HL-60 (cell line): ENCODE results near the gene TRPV2.

Experiments
- POLR2AphosphoS5 ChIP-seq: IDR thresholded peaks from 2 replicates; pipeline ENCODE4 v1.6.1; 2012; ENCODE audit warnings: low read depth
- TF ChIP-seq, protein P1 (sequence below): IDR thresholded peaks from one replicate; pipeline ENCODE4 v1.5.1; 2011; ENCODE audit warnings: low read length, control low read depth, inconsistent platforms; ENCODE audit not compliant: insufficient read depth

GRCh38 chr17:16378636-16379282 is 36.6 kb upstream of the TRPV2 start:
- TF ChIP-seq, protein P1, sequence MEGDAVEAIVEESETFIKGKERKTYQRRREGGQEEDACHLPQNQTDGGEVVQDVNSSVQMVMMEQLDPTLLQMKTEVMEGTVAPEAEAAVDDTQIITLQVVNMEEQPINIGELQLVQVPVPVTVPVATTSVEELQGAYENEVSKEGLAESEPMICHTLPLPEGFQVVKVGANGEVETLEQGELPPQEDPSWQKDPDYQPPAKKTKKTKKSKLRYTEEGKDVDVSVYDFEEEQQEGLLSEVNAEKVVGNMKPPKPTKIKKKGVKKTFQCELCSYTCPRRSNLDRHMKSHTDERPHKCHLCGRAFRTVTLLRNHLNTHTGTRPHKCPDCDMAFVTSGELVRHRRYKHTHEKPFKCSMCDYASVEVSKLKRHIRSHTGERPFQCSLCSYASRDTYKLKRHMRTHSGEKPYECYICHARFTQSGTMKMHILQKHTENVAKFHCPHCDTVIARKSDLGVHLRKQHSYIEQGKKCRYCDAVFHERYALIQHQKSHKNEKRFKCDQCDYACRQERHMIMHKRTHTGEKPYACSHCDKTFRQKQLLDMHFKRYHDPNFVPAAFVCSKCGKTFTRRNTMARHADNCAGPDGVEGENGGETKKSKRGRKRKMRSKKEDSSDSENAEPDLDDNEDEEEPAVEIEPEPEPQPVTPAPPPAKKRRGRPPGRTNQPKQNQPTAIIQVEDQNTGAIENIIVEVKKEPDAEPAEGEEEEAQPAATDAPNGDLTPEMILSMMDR: no peak
- no peak for TF ChIP-seq POLR2AphosphoS5
